ENCODE results near the gene CD74.

CD74 gene

GRCh38 chr5:150364004-150364403, 48.7 kb downstream of the CD74 start:
- DNase-seq (ENCODE audit: low read depth in 2 of 2) = no peak

- DNase-seq (ENCODE audit: low read depth in 2 of 2) = no peak
Measured at GRCh38 chr5:150363185-150363584, 49.5 kb downstream of the CD74 start.

GRCh38 chr5:150361301-150361700, 51.4 kb downstream of the CD74 start:
- no peak for DNase-seq (ENCODE audit: low read depth in 2 of 2)

- no peak for DNase-seq (ENCODE audit: low read depth in 2 of 2)
Measured at GRCh38 chr5:150358261-150359095, 54.2 kb downstream of the CD74 start.

- DNase-seq (ENCODE audit: low read depth in 2 of 2) = peak; percentile 91 to 94
Measured at GRCh38 chr5:150357326-150358260, 55.1 kb downstream of the CD74 start, which contains the start of gene TCOF1. TSS of gene TCOF1 (plus strand) at chr5:150357697. CDS start at chr5:150357747, 50 bp downstream.

GRCh38 chr5:150356575-150357294, 56.0 kb downstream of the CD74 start:
- no peak for DNase-seq (ENCODE audit: low read depth in 2 of 2)

- no peak for DNase-seq (ENCODE audit: low read depth in 2 of 2)
Measured at GRCh38 chr5:150355791-150356190, 56.9 kb downstream of the CD74 start.

- no peak for DNase-seq (ENCODE audit: low read depth in 2 of 2)
Measured at GRCh38 chr5:150353032-150353675, 59.6 kb downstream of the CD74 start.

- DNase-seq (ENCODE audit: low read depth in 2 of 2) = no peak
Measured at GRCh38 chr5:150352244-150353031, 60.3 kb downstream of the CD74 start.

All from stimulated activated CD8-positive, alpha-beta memory T cell treated with anti-CD3 and anti-CD28 coated beads, Interleukin-15, amount 100 ng/mL, for 4 hours (primary cell).